EL (cell line): ENCODE measurements around the gene CMTM3.
A peak's percentile ranks its signal among the peaks of the same experiment; 100 is the strongest.

Source experiments
- DNase-seq: peaks from one replicate; pipeline ENCODE4 v3.0.0-alpha.2; 2016

CMTM3 gene

GRCh38 chr16:66637806-66638205 lies 33.3 kb downstream of the CMTM3 start:
- no peak for DNase-seq

GRCh38 chr16:66639091-66639885 lies 34.8 kb downstream of the CMTM3 start:
- DNase-seq = no peak

- no peak for DNase-seq
These were observed 36.3 kb downstream of the CMTM3 start for GRCh38 chr16:66640724-66641314.

GRCh38 chr16:66641387-66641786 lies 36.9 kb downstream of the CMTM3 start:
- no peak for DNase-seq

GRCh38 chr16:66647866-66648265 lies 43.4 kb downstream of the CMTM3 start:
- no peak for DNase-seq

GRCh38 chr16:66649167-66649566 lies 44.7 kb downstream of the CMTM3 start:
- no peak for DNase-seq

GRCh38 chr16:66649636-66650205 lies 45.2 kb downstream of the CMTM3 start:
- no peak for DNase-seq

- peak; percentile 78 for DNase-seq
These were observed 46.4 kb downstream of the CMTM3 start for GRCh38 chr16:66650707-66651473.

GRCh38 chr16:66651474-66651765 lies 46.9 kb downstream of the CMTM3 start:
- no peak for DNase-seq

GRCh38 chr16:66651965-66652364 lies 47.5 kb downstream of the CMTM3 start:
- DNase-seq = no peak

- no peak for DNase-seq
These were observed 48.3 kb downstream of the CMTM3 start for GRCh38 chr16:66652661-66653360.

GRCh38 chr16:66653581-66654350 lies 49.3 kb downstream of the CMTM3 start:
- no peak for DNase-seq

- DNase-seq = no peak
These were observed 52.0 kb downstream of the CMTM3 start for GRCh38 chr16:66656547-66656946.

- DNase-seq = no peak
These were observed 53.8 kb downstream of the CMTM3 start for GRCh38 chr16:66658143-66658859.

GRCh38 chr16:66658860-66659190 lies 54.3 kb downstream of the CMTM3 start:
- no peak for DNase-seq

GRCh38 chr16:66660422-66661209 lies 56.1 kb downstream of the CMTM3 start:
- DNase-seq = peak; percentile 89

GRCh38 chr16:66661210-66661560 lies 56.7 kb downstream of the CMTM3 start:
- no peak for DNase-seq

- DNase-seq = peak; percentile 29
These were observed 57.3 kb downstream of the CMTM3 start for GRCh38 chr16:66661671-66662346.

GRCh38 chr16:66662445-66663194 lies 58.1 kb downstream of the CMTM3 start:
- DNase-seq = peak; percentile 37
